Superior temporal gyrus (tissue), 1 donor: Measurements from ENCODE around the gene CCDC167.
A peak's percentile ranks its signal among the peaks of the same experiment; 100 is the strongest.
"Not testable (repeated sequence)": the region's sequence is repeated elsewhere in the genome, so short reads cannot be mapped to it uniquely, and the experiment has no call there.

Experiments
- DNase-seq: peaks from one replicate; pipeline ENCODE4 v3.0.0-alpha.2; 2016; ENCODE audit errors: extremely low spot score

CCDC167 gene

DNA sequence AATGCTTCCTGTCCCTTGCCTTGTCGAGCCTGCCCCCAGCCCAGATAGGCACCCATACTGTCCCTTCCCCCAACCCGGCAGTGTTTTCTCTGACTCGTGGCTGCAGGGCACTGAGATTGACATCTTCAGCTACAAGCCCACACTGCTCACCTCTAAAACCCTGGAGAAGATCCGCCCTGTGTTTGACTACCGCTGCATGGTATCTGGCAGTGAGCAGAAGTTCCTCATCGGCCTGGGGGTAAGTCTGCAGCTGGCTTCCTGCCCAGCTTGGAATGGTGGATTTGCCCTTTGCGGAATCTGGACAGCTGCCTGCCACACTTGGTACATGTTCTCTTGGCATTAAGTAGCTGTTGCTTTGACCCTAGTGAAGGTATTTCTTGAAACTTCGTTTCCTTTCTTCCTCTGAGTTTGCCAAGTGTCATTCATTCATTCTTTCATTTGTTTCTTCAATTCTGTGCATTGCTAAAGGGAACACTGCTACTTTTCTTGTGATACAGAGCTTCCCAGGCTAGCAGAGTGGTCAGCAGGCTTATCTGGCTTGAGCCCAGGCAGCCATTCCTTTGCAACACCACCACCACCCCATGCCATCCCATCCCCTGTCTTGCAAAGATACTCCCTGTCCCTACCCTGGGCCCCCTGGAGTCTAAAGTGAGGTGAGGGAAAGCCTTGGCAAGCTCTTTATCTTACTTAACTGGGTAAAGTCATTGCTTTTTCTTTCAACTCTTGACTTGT, 26.2 kb downstream of the CCDC167 start:
- no peak for DNase-seq

DNA sequence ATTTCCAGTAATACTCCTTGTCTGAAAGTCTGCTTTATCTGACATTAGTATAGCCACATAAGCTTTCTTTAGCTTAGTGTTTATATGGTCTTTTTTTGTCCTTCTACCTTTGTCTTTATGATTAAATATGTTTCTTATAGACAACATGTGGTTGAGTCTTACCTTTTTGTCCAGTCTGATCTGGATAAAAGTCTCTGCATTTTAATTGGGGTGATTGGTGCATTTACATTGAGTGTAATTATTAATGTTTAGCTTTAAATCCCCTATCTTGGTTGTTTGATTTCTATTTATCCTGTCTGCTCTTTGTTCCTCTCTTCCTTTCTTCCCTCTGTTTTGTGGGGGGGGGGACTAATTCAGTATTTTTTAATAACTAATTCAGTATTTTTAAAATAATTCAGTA, 32.0 kb downstream of the CCDC167 start:
- no peak for DNase-seq

DNA sequence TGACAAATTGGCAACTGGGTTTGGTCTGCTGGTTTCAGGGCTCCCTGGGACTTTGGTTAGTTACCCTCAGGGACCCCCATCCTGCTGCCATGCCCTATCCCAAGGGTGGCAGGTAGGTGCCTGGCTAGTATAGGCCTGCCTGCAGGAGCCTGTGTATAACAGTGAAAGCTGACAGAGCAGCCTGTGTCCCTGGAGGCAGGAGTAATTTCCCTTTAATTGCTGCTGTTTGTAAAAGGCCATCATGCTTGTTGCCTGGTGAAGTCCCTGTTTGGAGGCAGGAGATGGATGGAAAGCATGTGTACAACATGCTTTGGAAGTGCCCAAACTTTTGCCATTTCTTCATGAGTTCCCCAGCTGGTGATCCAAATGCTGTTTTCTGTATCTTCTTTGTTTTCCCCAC, 36.6 kb downstream of the CCDC167 start:
- no peak for DNase-seq

DNA sequence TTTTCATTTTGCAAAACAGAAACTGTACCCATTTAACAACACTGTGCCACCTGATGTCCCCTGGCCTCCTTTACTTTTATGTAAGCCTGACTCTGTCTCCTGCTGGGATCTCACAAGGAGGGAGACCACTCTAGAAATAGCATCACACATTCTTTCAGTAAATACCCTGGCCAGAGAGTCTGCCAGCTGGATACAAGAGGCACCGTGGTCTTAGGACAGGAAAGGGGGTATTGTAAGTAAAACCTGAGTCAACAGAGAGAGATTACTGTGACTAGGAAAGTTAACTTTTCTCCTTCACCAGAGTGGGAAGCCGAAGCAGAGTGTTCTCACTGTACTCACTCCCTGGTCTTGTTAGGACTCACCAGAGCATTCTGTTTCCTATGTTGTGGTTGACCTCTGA, 38.9 kb downstream of the CCDC167 start:
- no peak for DNase-seq

DNA sequence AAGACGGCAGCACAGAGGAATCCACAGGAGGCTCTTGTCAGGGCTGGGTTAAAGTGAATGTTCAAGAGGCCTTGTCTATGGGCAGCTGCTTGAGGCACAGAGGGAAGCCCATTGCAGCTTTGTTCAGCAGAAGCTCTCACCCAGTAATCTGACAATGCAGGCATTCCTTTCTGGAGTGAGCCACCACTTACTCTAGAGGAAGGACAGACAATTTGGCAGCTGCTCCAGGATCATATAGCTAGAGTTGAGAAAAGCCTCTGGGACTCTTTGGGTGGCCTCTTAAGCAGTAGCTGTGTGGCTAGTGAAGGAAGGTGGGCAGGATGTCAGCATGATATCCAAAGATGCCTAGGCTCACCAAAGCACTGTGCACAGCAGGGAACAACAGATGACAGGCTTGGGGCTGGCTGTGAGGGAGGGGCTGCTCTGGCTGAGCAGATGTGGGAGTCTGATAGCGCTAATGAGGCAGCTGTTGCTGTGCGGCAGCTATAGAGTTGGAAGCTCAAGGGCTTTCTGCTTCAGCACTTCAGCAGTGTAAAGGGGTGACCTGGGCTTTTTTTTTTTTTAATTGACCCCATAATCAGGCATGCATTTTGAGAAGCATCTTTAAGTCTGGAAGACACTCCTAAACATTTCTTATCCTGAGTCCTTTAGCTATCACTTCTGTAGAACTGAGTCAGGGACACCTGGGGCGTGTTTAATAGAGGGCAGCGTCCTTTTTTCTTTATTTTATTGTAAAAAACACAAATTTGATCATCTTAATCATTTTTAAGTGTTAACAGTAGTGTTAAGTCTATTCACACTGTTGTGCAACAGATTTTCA, 39.5 kb downstream of the CCDC167 start:
- DNase-seq = no peak

DNA sequence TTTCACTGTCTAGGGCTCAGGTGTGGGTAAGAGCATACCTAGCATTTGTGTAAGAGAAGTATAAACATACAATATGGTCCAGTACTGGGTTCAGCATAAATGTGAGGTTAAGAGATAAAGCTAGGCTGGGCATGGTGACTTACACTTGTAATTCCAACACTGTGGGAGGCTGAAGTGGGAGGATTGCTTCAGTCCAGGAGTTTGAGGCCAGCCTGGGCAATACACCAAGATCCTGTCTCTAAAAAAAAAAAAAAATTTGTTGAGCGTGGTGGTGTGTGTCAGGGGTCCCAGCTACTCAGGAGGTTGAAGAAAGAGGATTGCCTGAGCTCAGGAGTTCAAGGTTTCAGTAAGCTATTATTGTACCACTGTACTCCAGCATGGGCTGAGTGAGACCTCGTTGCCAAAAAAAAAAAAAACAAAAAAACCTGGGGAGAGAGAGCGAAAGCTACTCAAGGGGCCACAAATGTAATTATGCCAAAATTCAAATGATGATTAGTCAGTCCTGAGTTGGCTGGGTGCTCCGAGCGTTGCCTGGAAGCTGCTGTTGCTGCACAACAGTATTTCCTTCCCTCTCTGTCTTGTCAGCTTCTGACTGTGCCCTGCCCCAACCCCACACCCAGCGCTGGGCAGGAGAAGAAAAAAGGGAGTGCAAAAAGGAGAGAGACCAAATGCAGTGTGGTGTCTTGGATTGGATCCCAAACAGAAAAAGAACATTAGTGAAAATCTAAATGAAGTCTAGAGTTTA, 42.7 kb downstream of the CCDC167 start:
- DNase-seq = no peak

DNA sequence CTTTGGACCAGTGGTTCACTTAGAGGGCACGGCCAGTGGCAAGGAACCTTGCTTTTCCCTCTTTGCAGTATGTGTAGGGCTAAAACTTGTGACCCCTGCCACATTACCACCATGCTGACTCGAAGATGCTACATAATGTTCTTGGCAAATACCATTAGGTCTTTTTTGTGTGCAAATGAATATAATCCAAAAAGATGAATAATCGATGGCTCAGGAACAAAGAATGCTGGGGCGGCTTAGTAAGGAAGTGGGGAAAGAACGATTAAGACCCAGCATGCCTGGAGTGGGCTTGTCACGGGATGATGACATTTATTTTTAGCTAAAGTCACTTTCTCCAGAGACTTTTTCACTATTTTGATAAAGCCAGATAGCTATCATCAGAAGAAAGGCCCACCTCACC, 43.6 kb downstream of the CCDC167 start:
- no peak for DNase-seq

DNA sequence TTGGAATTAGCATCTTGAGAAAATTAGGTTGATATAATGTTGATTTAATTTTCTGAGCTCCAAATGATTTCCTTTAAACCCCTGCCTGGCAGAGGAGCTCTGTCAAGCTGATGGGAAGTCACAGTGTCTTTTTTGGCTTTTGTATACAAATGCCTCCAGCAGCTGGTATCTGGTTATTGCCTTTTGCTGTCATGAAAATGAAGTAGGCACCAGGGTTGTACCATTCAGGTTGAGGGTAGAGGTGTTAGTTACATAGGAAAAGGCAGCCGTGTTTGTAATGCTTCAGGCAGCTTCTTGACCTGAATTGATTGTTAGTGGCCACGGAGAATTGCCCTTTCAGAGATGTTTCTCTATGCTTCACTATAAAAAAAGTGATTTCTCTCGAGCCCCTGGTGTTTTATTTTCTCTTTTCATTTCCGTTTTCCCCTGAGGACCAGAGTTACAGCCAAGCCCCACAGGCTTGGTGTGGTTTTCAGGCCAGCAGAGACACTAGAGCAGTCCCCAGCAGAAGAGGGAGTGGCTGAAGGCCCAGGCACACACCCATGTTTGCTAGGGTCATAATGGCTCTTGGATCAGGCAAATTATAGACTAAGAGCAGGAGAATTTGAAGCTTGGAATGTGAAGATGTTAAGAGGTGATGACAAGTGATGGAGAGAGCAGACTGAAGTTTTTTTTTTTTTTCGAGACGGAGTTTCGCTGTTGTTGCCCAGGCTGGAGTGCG, 45.1 kb downstream of the CCDC167 start:
- no peak for DNase-seq

DNA sequence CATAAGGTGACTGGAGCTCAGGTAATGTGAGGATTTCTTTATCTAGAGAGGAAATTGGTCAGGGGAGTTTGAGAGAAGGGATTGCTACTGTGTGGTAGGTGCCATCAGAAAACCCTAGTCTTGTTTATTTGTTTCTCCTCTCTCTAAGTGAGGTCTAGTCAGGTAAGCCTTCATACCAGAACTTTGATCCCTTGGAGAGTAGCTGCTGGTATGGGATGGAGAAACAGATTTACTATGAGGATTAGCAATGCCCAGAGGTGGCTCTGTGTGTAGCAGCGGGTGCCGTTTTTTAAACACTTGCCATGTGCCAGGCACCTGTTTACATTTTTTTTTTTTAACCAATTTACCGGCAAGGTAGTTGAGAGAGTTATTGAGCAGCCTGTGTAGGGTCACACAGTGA, 47.2 kb downstream of the CCDC167 start:
- DNase-seq = no peak

DNA sequence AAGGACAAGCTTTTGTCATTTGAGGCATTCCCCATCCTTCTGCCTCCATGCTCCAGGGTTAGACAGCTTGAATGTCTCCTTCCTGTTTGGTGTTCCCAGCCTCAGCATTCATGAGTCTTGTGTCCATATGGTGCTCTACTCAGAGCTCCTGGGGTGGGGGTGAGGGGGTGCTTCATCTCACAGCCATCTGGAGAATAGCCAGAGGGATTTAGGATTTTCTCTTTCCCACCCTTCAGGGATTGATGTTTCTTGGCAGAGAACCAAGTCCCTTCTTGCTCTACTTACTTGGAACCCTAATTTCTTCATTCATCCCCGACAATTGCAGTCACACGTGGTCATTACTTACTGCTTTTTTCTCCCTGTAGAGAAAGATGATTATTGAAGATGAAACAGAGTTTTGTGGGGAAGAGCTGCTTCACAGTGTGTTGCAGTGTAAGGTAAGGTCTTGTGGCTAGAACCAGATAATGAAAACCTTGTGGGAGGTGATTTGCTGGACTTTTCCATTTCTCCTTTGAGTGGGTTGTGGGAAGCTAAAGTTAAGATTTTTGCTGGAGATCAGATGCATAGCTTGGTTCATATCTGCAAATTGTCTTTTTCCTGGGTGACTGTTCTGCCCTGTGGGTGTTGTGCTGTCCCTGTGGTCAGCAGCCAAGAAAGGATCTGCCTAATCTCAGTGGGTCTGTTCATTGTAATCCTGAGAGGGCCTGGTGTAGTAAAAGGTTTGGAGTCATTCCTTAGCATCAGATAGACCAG, 48.1 kb downstream of the CCDC167 start:
- DNase-seq = no peak

DNA sequence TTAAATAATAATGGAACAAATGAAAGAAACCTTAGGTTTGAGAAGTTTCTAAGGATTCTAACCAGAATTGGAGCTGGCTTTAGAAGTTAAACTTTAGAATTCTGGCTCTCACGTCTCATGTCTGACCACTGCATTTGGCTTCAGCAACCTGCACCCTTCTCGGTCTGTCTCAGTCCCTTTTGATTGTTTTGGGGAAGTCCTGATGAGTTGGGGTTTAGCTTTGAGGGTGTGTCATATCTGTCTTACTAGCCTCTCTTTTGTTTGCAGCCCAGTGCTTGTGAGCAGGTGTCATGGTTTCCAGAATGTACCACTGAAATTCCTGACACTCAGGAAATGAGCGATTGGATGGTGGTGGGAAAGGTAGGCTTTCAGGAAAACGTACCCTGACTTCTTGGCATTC, 49.7 kb downstream of the CCDC167 start:
- DNase-seq = no peak

DNA sequence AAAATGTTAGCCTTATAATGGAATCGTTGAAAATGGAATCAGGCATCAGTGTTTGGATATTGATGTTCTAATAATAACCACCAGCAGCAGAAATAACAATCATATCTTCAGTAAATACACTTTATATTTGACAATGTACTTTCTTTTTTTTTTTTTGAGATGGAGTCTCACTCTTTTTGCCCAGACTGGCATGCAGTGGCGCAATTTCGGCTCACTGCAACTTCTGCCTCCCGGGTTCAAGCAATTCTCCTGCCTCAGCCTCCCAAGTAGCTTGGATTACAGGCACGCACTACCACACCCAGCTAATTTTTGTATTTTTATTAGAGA, 56.5 kb downstream of the CCDC167 start:
- DNase-seq = not testable (repeated sequence)

DNA sequence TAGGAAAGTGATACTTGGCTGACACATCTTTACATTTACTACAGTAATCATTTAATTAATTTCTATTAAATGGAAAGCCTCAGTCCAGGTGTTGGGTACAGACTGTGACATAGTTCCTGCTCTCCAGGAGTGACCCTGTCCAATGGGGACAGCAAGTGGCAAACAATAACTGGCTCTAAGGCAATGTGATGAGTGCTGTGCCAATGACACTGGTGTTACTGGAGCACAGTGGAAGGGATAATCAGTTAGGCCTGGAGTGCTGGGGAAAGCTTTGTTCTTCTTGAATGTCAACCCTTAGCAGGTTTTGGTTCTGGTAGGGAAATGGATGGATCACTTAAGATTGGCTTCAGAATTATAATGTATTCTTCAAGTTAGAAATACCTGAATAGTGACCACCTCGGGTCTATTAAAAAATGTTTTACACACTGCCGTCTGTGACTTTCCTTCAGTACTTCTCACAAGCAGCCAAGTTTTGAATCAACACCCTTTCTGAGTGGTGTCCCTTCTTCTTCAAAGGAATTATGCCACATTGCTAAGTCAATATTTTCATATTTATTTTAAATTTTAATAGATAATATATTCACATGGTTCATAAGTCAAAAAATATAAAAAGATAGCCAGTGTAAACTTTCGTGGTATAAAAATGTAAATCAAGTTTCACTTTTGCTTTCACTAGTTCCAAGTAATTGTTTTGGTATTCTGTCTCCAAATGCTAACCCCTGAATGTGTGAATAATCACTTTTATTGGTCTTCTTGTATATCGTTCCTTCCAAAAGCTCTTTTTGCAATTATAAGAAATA, 57.1 kb downstream of the CCDC167 start:
- no peak for DNase-seq

DNA sequence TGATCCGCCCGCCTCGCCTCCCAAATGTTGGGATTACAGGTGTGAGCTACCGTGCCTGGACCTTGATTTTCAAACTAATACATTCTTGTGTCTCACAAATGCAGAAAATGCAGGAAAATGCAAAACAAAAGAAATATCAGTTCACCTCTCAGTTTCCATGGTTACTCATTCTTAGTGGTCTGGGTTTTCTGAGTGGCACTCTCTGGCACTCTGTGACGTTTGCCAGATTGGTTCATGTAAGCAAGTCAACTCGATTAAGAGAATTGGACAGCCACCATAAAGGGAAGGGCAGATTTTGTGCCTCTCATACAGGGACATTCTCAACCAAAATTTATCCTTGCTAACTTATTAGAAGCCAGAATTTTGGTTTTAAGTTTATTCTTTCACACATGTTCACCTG, 58.0 kb downstream of the CCDC167 start:
- no peak for DNase-seq

DNA sequence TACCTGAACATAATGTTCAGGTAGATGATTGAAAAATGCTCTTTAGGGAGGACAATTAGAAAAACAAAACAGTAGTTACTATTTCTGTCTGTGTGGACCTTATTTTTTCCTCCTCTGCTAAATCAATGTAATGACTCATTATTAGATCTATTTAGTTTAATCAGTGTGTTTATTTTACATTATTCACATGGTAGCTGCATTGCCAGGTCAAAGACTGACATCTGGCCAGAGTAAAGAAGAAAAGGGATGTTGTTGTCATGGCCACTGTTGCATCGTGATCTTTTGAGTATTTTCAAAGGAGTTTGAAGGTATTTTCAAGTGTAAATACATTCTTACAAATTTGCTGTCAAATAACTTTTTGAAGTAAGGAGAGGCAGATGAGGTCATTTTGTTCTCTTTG, 60.8 kb downstream of the CCDC167 start:
- DNase-seq = no peak

DNA sequence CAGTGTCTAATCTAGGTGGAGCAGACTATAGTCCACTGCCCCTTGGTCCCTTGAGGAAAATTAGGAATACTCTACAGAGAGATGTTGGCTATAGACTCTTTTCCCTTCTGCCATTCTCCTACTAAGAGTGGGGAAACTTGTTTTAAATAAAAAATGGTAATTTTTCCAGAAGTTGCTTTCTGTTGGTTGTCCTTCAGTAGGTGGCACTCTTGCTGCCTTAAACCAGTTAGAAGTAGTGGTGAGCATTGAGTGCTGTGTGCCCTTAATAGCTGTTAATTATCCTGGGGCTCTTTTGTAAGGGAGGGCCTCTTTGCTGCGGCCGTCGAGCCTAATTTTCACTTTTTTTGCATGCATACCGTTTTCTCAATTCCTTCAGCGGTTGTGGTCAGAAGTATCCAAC, 63.9 kb downstream of the CCDC167 start:
- DNase-seq = no peak

DNA sequence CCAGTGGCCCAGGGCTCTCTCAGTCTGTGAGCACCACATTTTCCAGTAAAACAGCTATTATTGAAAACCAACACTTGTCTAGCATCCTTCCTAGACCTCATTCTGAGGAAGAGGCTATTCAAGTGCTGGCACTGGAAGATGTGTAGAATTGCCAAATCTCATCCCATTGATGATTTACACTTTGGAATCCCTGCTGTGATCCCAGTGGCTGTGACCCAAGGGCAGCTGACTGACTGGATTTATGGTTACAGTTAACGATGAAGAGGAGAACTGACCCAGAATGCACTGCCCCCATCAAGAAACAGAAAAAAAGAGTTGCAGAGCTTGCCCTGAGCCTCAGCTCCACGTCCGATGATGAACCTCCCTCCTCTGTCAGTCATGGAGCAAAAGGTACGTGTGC, 64.3 kb downstream of the CCDC167 start:
- no peak for DNase-seq

DNA sequence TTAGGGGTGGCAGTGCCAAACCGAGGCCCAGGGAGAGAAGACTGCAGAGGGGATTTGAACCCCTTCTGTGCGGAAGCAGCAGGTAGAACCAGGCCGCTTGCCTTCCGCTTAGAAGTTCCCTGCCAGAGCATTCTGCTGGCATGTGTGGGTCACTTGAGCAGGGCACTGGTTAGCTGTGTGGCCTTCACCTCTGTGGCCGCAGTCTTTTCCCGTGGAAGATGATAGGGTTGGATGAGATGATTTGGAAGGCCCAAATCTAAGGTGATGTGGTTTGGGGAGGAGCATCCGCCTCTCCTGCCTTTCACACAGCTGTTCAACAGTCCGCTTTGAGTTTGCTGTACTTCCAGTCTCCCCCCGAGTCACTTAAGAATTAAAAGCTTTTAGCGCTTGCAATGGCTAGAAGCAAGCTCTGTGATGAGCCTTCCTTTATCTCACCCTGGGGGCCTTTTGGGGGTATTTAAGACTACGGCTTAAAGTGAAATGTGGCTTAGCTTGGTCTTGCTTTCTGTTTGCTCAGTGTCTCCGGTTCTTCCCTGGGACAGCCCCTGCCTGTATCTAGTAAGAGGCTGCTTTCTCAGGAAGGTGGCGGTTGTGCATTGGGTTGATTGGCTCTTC, 65.9 kb downstream of the CCDC167 start:
- DNase-seq = peak; percentile 51
